Embryonic facial prominence (tissue), 1 donor: ENCODE results near the gene KCNA4.
"Not testable (repeated sequence)": the region's sequence is repeated elsewhere in the genome, so short reads cannot be mapped to it uniquely, and the experiment has no call there.

Experiments used
- DNase-seq: peaks from one replicate; pipeline ENCODE4 v3.0.0-alpha.2; 2016; ENCODE audit errors: extremely low spot score

The KCNA4 gene

DNA sequence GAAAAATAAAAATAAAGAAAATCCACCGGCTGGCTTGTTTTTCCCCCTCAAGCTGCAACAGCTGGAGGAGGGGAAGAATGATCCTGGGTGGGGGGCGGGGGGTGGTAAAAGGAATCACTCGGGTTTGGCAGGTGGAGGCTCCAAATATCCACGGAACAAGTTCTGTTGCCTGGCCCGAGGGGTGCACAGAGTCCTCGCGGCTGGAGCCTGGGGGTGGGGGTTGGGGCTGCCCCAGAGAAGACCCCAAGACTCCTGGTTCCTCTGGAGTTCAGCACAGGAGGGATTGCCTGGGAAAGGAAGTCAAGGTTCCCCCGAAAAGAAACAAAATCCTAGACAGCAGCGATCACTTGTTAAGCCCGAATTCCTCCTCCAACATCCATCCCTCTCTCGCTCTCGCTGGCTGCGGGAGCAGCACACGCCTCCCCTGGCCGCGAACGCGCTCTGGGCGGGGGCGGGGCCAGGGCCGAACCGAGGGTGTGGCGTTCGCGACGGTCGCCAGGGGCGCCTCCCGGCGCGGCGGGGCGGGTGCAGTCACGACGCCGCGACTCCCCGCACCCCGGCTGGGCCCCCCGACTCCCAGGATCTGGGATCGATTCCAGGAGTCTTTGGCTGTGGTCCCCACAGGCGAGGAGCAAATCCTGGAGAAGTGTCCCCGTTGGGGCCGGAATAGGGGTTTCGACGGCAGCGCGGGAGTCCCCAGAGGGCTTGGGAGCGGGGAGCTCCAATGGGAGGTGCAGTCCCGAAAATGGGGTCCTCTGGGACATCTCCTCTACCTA lies at the start of gene KCNA4:
Gene KCNA4, minus strand, starts transcription at position 443 of the 776 bp plus-strand sequence. CDS start 4,352 bp downstream, outside the sequence.
- DNase-seq = no peak

DNA sequence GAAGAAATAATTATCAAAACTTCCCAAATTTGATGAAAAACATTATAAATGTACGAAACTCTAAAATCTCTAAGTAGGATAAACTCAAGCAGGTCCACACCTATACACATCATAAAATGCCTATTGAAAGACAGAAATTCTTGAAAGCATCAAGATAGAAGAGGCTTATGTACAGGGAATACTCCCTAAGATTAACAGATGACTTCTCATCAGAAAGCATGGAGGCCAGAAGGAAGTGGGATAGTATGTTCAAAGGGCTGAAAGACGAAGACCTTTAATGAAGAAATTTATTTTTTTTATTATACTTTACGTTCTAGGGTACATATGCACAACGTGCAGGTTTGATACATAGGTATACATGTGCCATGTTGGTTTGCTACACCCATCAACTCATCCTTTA lies 45.3 kb upstream of the KCNA4 start:
- DNase-seq = no peak

DNA sequence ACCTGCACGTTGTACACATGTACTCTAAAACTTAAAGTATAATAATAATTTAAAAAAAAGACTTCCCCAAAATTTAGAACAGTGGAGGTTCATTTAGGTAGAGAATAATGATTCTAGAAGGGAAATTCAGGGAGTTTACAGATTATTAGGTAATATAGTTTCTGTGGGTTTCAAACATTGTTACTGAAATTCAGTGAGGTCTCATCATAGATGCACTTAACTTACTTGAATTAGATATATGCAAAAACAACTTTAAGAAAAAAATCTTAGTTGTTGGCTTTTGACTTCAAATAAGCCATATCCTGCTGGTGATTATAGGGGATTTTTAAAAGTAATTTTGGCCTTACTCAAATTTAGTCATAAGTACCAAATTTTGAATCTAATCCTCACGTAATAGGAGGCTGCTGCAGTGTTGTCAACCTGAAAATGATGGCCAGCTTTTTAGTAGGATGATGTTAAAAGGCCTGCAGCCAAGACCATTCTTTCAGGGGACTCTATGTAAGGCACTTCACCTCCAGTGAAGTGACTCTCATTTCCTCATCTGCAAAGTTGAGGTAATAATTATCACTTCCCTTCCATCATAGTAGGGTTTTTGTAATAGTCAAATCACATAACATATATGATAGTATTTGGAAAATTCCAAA lies 42.5 kb upstream of the KCNA4 start:
- DNase-seq = no peak

- no peak for DNase-seq
These were observed 32.4 kb upstream of the KCNA4 start for GRCh38 chr11:30049214-30049613.

DNA sequence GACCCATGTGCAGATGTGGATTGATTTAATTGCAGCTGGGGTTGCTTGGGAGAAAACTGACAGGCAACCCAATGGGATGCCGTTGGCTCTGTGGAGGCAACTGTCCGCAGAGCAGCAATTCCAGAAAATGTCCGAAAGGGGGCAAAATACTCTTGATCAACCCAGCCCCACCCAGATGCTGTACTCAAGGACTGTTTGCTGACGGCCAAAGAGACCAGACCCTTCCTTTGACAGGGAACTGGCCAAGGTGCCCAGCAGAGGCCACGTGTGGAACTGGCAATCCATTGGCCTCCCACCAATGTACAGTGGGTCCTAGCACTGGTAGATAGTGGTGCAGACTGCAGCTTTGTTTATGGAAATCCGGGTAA lies 29.7 kb upstream of the KCNA4 start:
- DNase-seq = no peak

- no peak for DNase-seq
These were observed 29.2 kb upstream of the KCNA4 start for GRCh38 chr11:30045921-30046577.

- no peak for DNase-seq
These were observed 28.3 kb upstream of the KCNA4 start for GRCh38 chr11:30045144-30045543.

DNA sequence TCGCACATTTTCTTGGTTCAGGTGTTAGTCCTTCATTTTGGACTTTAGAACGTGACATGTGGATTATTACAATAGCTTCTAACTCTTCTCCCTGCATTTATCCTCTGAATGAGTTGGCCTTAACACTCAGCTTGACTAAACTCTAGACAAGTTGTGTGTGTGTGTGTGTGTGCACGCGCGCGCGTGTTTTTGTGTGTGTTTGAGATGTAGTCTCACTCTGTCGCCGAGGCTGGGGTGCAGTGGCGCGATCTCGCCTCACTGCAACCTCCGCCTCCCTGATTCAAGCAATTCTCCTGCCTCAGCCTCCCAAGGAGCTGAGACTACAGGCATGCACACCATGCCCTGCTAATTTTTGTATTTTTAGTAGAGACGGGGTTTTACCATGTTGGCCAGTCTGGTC lies 24.3 kb upstream of the KCNA4 start:
- no peak for DNase-seq

GRCh38 chr11:30034746-30035145 lies 17.9 kb upstream of the KCNA4 start:
- not testable (repeated sequence) for DNase-seq

DNA sequence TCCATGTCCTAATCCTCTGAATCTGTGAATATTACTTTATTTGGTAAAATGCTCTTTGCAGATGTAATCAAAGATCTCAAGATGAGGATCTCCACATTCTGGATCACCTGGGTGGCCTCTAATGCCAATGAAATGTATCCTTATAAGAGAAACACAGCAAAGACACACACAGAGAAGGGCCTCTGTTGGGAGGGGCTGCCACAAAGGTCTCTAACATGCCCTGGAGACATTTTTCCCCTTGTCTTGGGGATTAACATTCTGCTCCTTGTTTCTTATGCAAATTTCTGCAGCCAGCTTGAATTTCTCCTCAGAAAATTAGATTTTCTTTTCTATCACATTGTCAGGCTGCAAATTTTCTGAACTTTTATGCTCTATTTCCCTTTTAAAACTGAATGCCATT lies 17.3 kb upstream of the KCNA4 start:
- DNase-seq = not testable (repeated sequence)

GRCh38 chr11:30025396-30026139 lies 8.7 kb upstream of the KCNA4 start:
- DNase-seq = no peak

GRCh38 chr11:30023074-30023473 lies 6.2 kb upstream of the KCNA4 start:
- DNase-seq = no peak

DNA sequence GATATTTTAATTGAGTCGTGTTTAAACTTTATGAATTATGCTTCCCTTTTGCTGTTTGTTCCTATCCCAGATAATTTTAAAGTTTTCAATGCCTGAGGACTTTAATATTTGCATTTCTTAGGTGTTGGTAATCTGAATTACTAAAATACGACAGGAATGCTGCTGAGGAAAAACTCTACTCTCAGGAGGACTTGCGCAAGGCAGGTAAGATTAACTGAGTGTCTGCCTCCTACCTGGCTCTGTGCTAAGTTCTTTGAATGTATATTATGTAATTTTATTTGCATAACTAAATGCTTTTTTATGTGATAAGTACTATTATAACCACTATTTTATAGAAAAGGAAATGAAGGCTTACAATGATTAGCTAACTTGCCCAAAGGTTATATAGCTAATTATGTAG lies 2.7 kb upstream of the KCNA4 start:
- DNase-seq = no peak

GRCh38 chr11:30018495-30018894 lies 1.7 kb upstream of the KCNA4 start:
- DNase-seq = no peak

- no peak for DNase-seq
These were observed 640 bp upstream of the KCNA4 start for GRCh38 chr11:30017445-30017895.

- DNase-seq = no peak
These were observed 961 bp downstream of the KCNA4 start for GRCh38 chr11:30015725-30016412.

GRCh38 chr11:30012346-30012745 lies 4.5 kb downstream of the KCNA4 start:
- DNase-seq = no peak

GRCh38 chr11:30009060-30009459 lies 7.8 kb downstream of the KCNA4 start:
- DNase-seq = no peak

- no peak for DNase-seq
These were observed 10.0 kb downstream of the KCNA4 start for GRCh38 chr11:30006876-30007275.

GRCh38 chr11:30002157-30002785 lies 14.6 kb downstream of the KCNA4 start:
- DNase-seq = no peak
